Stimulated activated CD4-positive, alpha-beta T cell treated with anti-CD3 and anti-CD28 coated beads, Interleukin-1b, Interleukin-23, amount 100 ng/mL, for 4 hours (primary cell): Measurements from ENCODE around the gene TBC1D22A.

Source experiments
- DNase-seq, 2 donors: peaks; one replicate each; pipeline ENCODE4 v3.0.0-alpha.2; 2020; ENCODE audit warnings: low read depth in 2 of 2

Gene TBC1D22A

GRCh38 chr22:46931414-46931813 lies 169.0 kb downstream of the TBC1D22A start:
- no peak for DNase-seq

DNA sequence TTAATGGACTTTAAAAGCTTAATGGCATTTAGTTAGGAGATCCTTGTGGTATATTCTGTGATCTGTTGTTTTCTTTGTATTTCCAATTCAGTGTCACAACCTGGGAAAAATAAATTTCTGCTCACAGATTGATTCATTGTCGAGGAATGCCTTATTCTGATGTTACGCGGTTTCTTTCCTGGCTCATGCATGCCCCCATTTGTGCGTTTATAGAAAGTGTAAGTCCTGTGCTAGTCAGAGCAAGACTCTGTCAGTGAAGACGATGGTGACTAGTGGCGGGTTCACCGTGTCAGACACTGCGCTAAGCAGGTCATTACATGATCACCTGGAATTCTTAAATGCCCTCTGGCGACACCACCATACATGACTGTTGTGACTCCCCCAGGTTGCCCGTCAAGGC lies 169.4 kb downstream of the TBC1D22A start:
- no peak for DNase-seq

DNA sequence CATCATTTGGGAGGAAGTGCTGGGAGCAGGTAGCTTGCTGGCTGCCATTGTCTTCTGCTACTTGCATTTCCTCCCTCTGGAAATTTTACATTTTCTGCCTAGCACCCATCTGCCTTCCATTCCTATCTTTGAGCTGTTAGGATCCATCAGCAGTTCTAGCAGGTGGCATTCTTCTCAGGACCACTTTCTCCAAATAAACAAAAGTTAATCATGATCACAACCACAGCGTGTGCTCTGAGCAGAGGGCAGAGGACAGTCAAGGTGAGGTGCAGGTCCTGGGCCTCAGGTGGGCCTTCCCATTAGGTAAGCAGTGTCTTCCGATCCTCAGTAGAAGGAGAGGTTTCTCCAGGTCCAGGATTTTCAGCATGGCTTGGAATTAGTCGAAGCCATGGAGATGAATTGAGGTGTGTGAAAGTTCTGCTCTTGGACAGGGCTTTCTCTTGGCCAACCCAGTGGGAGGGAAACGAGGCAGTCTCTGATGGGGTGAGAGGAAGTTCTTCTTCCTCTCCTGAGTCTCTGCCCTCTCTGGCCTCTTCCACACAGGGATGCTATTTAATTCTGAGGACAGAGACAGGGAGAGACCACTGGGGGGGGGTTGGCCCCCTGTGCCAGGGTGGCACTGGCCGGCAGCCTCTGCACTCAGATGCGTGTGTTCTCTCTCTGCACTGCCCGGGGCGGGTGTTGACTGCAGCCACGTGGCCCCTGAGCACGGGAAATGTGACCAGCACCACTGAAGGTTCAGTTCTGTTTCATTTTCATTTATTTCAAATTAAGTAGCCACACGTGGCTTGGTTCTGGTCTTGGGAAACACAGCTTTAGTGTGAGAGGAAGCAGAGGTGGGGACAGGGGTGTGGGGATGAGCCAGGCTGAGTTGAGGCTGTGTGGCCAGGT lies 170.8 kb downstream of the TBC1D22A start:
- DNase-seq = no peak

GRCh38 chr22:46934172-46934745 lies 171.8 kb downstream of the TBC1D22A start:
- DNase-seq = no peak

GRCh38 chr22:46934746-46935491 lies 172.5 kb downstream of the TBC1D22A start:
- DNase-seq = no peak

GRCh38 chr22:46935506-46936377 lies 173.3 kb downstream of the TBC1D22A start:
- DNase-seq = no peak

DNA sequence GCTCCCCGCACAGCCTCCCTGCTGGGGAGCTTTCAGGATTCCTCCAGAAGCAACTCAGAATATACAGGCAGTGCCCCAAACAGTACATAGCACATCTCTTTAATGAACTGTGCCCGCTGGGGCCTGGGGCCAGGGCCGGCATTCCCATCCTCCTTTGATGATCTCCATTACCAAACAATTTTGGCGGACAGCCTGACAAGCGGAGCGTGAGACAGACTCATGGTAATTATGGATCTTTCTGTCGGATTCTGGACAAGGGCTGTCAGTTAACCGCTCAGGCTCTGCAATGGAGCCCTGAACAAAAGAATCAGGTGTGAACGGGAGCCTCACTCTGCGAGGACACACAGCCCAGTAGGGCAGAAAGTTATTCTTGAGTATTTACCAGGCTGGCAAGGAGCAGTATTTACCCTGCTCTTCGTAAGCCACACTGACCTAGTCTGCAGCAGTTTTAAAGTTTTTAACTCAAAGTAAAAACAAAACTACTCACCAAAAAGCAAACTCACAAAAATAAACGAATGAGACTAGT lies 174.0 kb downstream of the TBC1D22A start:
- no peak for DNase-seq

DNA sequence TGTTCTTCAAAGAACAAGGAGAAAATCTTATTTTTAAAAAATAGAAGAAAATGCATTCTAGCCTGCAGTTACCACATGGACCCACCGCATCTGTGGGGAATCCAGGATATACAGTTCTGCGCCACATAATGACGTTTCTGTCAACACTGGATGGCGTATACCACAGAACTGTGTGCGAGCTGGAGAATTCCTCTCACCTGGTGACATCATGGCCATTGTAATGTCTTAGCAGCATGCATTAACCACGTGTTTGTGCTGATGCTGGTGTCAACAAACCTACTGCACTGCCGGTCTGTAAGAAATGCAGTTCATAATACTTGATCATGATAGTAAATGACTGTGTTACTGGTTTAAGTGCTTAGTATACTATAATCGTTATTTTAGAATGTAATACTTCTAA lies 174.7 kb downstream of the TBC1D22A start:
- DNase-seq = no peak

DNA sequence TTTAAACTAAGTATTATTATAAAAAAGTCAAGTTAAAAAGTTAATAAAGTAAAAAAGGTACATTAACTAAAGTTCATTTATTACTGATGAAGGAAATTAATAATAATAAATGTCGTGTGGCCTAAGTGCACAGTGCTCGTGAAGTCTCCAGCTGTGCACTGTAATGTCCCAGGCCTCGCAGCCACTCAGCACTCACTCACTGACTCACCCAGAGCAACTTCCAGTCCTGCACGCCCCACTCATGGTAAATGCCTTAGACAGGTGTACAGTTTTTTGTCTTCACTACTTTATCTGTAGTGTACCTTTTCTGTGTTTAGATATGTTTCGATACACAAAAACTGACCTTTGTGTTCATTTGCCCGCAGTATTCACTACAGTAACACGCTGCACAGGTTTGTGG lies 175.5 kb downstream of the TBC1D22A start:
- no peak for DNase-seq

DNA sequence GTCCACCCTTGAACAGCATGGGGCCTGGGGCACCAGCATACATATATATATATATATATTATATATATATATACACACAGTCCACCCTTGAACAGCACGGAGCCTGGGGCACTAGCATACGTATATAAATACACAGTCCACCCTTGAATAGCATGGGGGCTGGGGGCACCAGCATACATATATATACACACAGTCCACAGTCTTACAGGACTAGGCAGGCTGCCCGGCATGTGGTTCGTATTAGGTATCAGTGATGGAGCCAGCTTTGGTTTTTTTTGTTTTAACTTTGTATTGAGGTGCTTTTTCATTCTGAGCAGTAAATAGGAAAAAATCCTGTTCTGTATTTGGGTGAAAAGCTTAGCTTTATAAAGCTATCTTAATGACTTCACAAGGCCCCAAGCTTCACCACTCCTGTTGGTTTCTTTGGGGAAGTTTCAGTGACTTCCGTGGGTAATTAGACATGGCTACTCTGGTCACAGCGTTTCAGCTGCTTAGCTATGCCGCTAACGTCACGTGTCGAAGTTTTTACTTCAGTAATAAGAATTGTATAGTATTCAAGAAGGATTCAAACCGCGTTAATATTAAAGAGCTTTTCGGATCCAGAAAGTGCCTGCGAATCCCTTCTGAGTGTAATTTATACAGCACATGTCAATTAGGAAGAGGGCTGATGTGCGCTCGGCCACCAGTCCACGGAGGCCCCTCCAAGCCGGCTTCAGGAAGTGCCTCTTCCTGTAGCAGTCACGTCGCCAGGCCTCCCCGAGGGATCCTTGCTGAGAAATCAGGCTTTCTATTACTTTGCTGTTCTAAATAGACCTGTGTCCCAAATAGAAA lies 179.7 kb downstream of the TBC1D22A start:
- DNase-seq = no peak

DNA sequence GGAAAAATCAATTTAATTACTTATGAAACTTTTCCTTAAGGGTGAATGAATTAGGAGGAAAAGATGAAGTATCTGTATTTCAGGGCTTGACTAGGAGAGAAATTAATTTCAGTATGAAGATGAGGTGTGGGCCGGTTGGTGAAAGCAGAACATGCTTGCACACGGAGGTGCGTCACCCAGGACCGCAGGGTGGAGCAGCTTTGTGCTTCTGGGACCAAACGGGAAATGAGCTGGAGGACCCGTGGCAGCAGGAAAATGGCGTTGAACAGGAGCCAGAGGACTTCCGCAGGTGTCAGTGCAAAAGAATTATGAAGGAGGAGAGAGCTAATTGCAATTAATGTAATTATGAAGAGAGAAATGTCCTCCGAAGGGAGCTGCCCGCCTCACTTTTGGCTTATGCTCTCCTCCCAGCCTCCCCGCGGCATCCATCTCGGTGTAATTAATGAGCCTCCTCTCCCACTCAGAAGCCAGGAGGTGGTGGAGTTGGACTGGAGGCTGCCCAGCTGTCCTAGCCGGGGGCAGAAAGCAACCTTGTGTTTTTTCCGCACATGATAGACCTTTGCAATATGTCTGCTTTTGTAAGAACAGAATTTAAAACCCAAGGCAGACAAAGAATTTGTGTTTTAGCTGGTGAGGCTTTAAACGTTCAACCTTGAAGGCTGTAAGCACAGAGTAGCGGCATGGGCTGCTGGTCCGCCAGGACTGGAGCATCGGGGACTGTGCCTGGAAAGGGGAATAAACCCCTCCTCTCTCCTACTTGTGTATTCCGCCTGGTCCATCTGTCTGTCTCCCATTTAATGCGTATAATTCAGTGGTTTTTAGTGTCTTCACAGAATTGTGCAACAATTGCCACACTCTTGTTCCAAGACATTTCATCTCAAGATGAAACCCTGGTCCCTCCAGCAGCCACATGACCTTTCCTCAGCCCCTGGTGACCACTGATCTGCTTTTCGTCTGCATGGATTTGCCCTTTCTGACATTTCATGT lies 180.6 kb downstream of the TBC1D22A start:
- DNase-seq = no peak

- no peak for DNase-seq
Measured at GRCh38 chr22:46945481-46945880, 183.0 kb downstream of the TBC1D22A start.

DNA sequence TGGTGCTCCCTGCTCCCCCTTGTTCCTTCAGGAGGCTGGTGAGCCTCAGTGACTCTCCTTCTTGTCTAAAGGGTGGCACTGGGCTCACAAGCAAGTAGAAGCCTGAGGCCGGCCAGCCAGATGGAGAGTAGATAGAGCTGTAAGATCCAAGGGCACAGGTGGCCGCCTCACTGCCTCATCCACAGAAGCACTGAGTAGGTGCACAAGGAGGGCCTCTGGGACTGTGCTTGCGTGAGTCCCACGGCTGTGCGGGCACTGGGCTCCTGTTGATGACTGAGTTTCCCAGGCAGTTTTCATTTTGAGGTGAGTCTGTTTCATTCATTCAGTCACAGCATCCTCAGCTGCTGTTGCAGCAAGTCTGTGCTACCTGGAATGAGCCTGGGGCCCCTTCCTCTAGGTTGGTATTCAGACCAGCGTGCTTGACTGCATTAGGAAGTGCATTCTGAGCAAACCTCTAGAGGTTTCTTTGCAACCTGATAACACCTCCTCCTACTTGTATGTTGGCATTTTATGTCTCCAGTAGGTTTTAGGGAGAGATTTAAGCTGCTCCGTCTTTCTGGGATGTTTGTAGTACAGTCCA lies 184.0 kb downstream of the TBC1D22A start:
- DNase-seq = no peak

- no peak for DNase-seq
Measured at GRCh38 chr22:46947516-46948257, 185.2 kb downstream of the TBC1D22A start.

DNA sequence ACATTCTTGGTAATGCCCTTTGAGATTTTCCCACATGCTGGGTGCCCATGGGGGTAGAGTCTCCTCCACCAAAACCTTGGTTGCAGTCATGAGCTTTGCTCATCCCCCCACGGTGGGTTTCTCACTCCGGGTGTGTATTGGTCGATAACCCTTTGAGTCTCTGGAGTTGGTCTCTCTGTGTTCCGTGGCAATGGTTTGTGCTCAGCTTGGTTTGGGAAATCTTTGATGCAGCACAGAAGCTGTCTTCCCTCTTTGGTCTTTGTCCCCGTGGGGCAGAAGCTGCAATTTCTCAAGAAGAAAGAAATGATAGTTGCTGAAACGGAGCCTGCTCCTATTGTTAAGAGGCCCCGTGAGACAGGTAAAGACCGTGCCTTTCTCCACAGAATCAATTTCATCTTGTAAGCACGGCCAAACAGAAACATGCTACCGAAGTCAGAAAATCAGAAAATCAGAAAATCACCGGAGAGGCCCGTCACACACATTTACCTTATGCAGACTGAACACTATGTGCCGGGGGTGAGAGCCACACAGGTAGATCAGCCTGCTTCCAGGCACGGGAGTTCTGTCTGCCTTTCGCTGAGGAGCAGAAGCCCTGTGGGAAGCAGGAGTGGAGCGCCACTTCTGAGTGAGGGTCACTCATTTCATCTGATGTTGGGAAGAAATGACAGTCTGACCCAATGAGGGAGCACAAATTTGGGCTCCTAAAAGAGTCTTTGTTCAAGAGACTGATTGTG lies 186.1 kb downstream of the TBC1D22A start:
- DNase-seq = no peak

DNA sequence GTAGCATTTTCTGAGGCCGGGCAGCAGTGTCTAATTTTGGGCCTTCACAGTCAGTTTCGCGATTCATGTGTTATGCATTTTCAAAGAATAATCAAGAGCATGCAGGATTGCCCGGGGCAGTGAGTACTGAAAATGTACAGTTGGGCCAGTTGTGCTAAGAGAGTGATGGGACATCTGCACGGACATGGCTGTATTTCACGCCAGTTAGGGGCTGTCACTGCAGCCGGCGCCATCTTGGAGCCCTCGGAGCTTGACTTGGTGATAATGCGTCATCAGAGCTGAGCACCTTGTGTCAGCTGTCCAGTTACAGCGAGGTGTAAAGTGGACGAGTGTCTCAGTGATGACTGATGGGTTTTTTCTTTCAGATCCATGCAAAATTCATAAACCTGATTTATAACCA lies 188.9 kb downstream of the TBC1D22A start:
- no peak for DNase-seq

GRCh38 chr22:46951973-46952372 lies 189.5 kb downstream of the TBC1D22A start:
- DNase-seq = no peak
